IPS-18c (cell line): ENCODE data around the gene SESN2.

Experiments used
- H3K4me3 ChIP-seq: 2 replicates; pipeline ENCODE4 v1.7.0; 2013; ENCODE audit warnings: low read depth, mild to moderate bottlenecking, low read length, moderate library complexity; ENCODE audit not compliant: insufficient read depth
- H3K9me3 ChIP-seq: one replicate; pipeline ENCODE4 v1.6.1; 2013; ENCODE audit warnings: mild to moderate bottlenecking, low read length, moderate library complexity; ENCODE audit not compliant: control insufficient read depth, insufficient read depth

Gene SESN2

GRCh38 chr1:28247612-28248272 is 11.6 kb upstream of the SESN2 start:
- Histone ChIP-seq H3K4me3 (peak overlapping the region; percentile 29; the same call in 1 of the 2 replicates), H3K9me3 (no peaks in the 10 kb centered on the region)

DNA sequence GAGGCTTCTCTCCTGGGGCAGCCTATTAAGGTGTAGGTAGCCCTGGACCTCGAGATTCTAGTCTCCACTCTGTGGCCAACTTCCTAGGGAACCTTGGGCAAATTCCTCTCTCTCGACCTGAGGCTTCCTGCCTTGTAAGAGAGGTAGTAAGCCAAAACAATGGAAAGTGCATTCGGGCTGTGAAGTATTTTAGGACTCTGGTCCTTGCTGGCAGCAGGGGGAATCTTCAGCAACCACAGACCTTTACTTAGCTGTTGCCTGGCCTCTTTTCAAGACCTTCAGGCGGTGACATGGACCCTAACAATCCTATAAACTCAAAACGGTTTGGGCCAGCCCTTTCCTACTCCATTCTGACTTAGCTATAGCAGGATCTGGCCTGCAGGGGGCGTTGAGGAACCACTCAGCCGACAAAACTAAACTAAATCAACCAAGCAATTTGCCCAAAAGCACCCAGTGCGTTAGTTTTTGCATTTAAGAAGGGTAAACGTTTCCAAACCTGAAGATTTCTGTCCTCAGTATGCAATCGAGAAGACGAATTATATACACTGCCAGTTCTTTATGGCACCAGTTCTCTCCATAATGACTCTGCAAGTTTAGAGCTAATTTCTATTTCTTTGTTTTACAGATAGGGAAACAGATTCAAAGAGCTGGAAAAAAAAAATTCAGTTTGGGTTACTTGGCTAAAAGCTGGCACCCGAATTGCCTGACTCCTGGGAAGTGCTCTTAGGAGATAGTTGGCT is 10.9 kb upstream of the SESN2 start:
- 0 out of 2 replicates have a peak overlapping the region, but pooled peaks have one; percentile 4 for H3K4me3 ChIP-seq
- no peaks in the 10 kb centered on the region for H3K9me3 ChIP-seq

- H3K4me3 ChIP-seq = 0 out of 2 replicates have a peak overlapping the region, but pooled peaks have one; percentile 4
Observed at GRCh38 chr1:28249013-28249865, 10.1 kb upstream of the SESN2 start.

GRCh38 chr1:28249866-28250295 is 9.4 kb upstream of the SESN2 start:
- Histone ChIP-seq H3K4me3 (no peak overlapping the region), H3K9me3 (no peaks in the 10 kb centered on the region)

More at GRCh38 chr1:28249013-28249865, 10.1 kb upstream of the SESN2 start:
- H3K9me3 ChIP-seq = no peaks in the 10 kb centered on the region

DNA sequence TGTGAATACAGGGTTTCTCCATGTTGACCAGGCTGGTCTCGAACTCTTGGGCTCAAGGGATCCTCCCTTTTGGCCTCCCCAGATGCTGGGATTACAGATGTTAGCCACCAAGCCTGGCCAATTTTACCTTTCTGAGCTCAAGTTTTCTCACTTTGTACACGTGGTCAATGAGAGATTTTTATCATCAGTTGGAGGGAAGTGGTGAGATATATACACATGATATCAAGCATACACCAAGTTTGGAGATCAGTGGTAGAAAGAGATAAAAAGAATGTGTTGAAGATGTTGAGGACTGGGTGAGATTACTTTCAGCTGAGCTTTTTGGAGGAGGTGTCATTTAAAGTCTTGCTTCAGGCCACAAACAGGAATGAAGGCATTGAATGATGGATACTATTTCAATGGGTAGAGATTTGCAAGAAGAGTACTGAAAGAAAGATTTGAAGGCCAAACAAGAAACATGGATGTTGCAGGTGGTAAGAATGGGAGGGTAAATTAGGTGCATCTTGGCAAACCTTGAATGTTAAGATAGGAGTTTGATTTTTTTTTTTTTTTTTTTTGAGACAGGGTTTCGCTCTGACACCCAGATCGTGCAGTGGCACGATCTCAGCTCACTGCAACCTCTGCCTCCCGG is 3.0 kb upstream of the SESN2 start:
- H3K4me3 ChIP-seq = no peak overlapping the region
- peaks cover 3% of the 10 kb centered on the region for H3K9me3 ChIP-seq

DNA sequence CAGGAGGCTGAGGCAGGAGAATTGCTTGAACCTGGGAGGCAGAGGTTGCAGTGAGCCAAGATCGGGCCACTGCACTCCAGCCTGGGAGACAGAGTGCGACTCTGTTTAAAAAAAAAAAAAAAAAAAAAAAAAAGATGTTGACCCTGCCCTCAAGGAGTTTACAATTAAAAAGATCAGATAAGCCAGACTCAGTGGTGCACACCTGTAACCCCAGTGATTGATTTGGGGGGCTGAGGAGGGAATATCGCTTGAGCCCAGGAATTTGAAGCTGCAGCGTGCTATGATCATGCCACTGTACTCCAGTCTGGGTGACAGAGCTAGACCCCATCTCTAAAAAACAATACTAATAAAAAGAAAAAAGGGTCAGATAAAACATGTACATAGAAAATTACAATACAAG is 1.6 kb upstream of the SESN2 start:
- Histone ChIP-seq H3K4me3 (no peak overlapping the region), H3K9me3 (peaks cover 3% of the 10 kb centered on the region)

- peak overlapping the region; percentile 36 for H3K4me3 ChIP-seq
Observed at GRCh38 chr1:28258628-28259251, 578 bp upstream of the SESN2 start.

GRCh38 chr1:28259934-28260802 is 850 bp downstream of the SESN2 start:
- peaks cover 3% of the 10 kb centered on the region for H3K9me3 ChIP-seq
- peak overlapping the region; percentile 99 for H3K4me3 ChIP-seq

More at GRCh38 chr1:28258628-28259251, 578 bp upstream of the SESN2 start:
- peaks cover 3% of the 10 kb centered on the region for H3K9me3 ChIP-seq

- H3K9me3 ChIP-seq = peaks cover 3% of the 10 kb centered on the region
- peak overlapping the region; percentile 99 for H3K4me3 ChIP-seq
Observed at GRCh38 chr1:28260803-28261174, 1.5 kb downstream of the SESN2 start.

DNA sequence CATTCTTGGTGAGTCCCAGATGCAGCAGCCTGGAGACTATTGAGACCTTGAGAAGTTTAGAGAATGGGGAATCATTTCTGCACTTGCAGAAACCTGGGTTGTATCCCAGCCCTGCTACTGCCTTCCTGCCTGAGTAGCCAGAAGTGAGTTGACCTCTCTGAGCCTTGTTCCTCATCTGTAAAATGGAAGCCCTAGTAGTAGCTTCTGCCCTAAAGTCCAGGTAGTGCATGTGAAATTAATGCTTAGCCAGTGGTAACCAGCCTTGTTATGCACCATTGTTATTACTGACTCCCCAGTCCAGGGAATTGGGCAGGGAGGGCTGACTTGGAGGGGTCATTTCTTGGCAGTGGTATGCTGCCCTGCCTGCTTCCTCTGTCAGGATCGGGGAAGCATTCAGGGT is 5.6 kb downstream of the SESN2 start:
- Histone ChIP-seq H3K9me3 (peaks cover 5% of the 10 kb centered on the region), H3K4me3 (no peak overlapping the region)

DNA sequence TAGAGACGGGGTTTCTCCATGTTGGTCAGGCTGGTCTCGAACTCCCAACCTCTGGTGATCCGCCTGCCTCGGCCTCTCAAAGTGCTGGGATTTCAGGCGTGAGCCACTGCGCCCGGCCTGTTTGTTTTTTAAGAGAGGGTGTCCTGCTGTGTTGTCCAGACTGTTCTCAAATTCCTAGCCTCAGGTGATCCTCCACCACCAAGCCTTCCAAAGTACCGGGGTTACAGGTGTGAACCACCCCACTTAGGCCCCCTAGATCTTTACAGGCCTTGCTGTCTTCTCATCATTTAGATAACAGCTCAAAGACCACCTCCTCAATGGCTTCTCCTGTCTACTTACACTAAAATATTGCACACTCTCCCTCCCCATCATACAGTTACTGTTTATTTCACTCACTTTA is 6.3 kb downstream of the SESN2 start:
- Histone ChIP-seq H3K9me3 (peaks cover 2% of the 10 kb centered on the region), H3K4me3 (no peak overlapping the region)

GRCh38 chr1:28266920-28267322 is 7.6 kb downstream of the SESN2 start:
- Histone ChIP-seq H3K9me3 (peaks cover 2% of the 10 kb centered on the region), H3K4me3 (no peak overlapping the region)

GRCh38 chr1:28267633-28268032 is 8.3 kb downstream of the SESN2 start:
- no peak overlapping the region for H3K4me3 ChIP-seq
- H3K9me3 ChIP-seq = peaks cover 2% of the 10 kb centered on the region

- H3K4me3 ChIP-seq = no peak overlapping the region
- peaks cover 2% of the 10 kb centered on the region for H3K9me3 ChIP-seq
Observed at GRCh38 chr1:28269529-28269928, 10.2 kb downstream of the SESN2 start.

DNA sequence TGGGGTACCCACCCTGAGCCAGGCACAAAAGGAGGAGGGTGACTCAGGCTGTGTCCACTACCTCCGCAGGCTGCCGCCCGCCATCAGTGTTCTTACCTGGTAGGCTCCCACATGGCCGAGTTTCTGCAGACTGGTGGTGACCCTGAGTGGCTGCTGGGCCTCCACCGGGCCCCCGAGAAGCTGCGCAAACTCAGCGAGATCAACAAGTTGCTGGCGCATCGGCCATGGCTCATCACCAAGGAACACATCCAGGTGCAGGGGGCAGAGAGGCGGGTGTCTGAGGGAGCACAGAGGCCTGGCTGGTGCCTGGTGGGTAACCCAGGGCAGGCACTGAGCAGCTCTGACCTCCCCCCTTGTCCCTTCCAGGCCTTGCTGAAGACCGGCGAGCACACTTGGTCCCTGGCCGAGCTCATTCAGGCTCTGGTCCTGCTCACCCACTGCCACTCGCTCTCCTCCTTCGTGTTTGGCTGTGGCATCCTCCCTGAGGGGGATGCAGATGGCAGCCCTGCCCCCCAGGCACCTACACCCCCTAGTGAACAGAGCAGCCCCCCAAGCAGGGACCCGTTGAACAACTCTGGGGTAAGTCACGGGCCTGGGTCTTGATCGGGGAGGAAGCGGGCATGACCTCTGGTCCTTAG is 13.0 kb downstream of the SESN2 start:
- no peak overlapping the region for H3K4me3 ChIP-seq
- H3K9me3 ChIP-seq = peaks cover 2% of the 10 kb centered on the region
